Mesenchymal stem cell (in vitro differentiated cells and primary cell): ENCODE results near the gene ATP10A.

Source experiments
- DNase-seq: peaks from one replicate; pipeline ENCODE4 v3.0.0-alpha.2; 2013
- H2AFZ ChIP-seq: one replicate; pipeline ENCODE4 v1.6.1; 2013; ENCODE audit warnings: low read depth, mild to moderate bottlenecking, control low read depth, inconsistent platforms, low read length, moderate library complexity
- H2AK5ac ChIP-seq: 2 replicates; pipeline ENCODE4 v1.6.1; 2013; ENCODE audit warnings: low read length, moderate library complexity, mild to moderate bottlenecking, inconsistent platforms; ENCODE audit not compliant: severe bottlenecking
- H2BK120ac ChIP-seq: one replicate; pipeline ENCODE4 v1.6.1; 2013; ENCODE audit warnings: low read depth, mild to moderate bottlenecking, inconsistent platforms, low read length, moderate library complexity
- H2BK12ac ChIP-seq, 2 experiments: one replicate each; pipeline ENCODE4 v1.6.1; 2013; ENCODE audit warnings: inconsistent platforms in 2 of 2, low read length in 2 of 2, mild to moderate bottlenecking in 2 of 2, moderate library complexity in 2 of 2, control low read depth in 1 of 2
- H2BK15ac ChIP-seq: one replicate; pipeline ENCODE4 v1.6.1; 2013; ENCODE audit warnings: mild to moderate bottlenecking, low read depth, inconsistent platforms; ENCODE audit not compliant: poor library complexity, severe bottlenecking
- H2BK5ac ChIP-seq: 2 replicates; pipeline ENCODE4 v1.6.1; 2013; ENCODE audit warnings: low read depth, mild to moderate bottlenecking, low read length, control low read depth, inconsistent platforms; ENCODE audit not compliant: poor library complexity, severe bottlenecking
- H3K14ac ChIP-seq, 2 experiments: one replicate each; pipeline ENCODE4 v1.6.1; 2013; ENCODE audit warnings: inconsistent platforms in 2 of 2, low read length in 2 of 2, control low read depth in 1 of 2, mild to moderate bottlenecking in 1 of 2, moderate library complexity in 1 of 2
- H3K18ac ChIP-seq, 2 experiments: one replicate each; pipeline ENCODE4 v1.6.1; 2013; ENCODE audit warnings: inconsistent platforms in 2 of 2, low read length in 2 of 2, control low read depth in 1 of 2, low read depth in 1 of 2, mild to moderate bottlenecking in 1 of 2
- H3K23ac ChIP-seq, 2 experiments: one replicate each; pipeline ENCODE4 v1.6.1; 2013; ENCODE audit warnings: inconsistent platforms in 2 of 2, low read length in 2 of 2, mild to moderate bottlenecking in 2 of 2, moderate library complexity in 2 of 2, control low read depth in 1 of 2
- H3K27ac ChIP-seq: 2 replicates; pipeline ENCODE4 v1.5.1; 2013; ENCODE audit warnings: mild to moderate bottlenecking, moderate library complexity, low read length, control low read depth, inconsistent platforms; ENCODE audit not compliant: poor library complexity, severe bottlenecking
- H3K27me3 ChIP-seq, 2 experiments: 2 replicates each; pipeline versions ENCODE4 v1.6.1 to v1.7.0; 2013; ENCODE audit warnings: low read length in 2 of 2, mild to moderate bottlenecking in 2 of 2, moderate library complexity in 2 of 2, control low read depth in 1 of 2, inconsistent platforms in 1 of 2; ENCODE audit not compliant: control insufficient read depth in 1 of 2, insufficient read depth in 1 of 2
- H3K36me3 ChIP-seq, 2 experiments: 2 replicates each; pipeline versions ENCODE4 v1.6.1 to v1.7.0; 2013; ENCODE audit warnings: low read length in 2 of 2, control low read depth in 1 of 2, inconsistent platforms in 1 of 2, low read depth in 1 of 2, mild to moderate bottlenecking in 1 of 2; ENCODE audit not compliant: insufficient read depth in 2 of 2, control insufficient read depth in 1 of 2
- H3K4ac ChIP-seq, 2 experiments: one replicate each; pipeline ENCODE4 v1.6.1; 2013; ENCODE audit warnings: inconsistent platforms in 2 of 2, low read length in 2 of 2, mild to moderate bottlenecking in 2 of 2, moderate library complexity in 2 of 2, control low read depth in 1 of 2, low read depth in 1 of 2
- H3K4me1 ChIP-seq: 2 replicates; pipeline ENCODE4 v1.6.1; 2013; ENCODE audit warnings: low read depth, low read length, control low read depth; ENCODE audit not compliant: control insufficient read depth, insufficient read depth
- H3K4me2 ChIP-seq: 2 replicates; pipeline ENCODE4 v1.6.1; 2013; ENCODE audit warnings: low read length, mild to moderate bottlenecking, inconsistent platforms; ENCODE audit not compliant: poor library complexity, severe bottlenecking
- H3K4me3 ChIP-seq, 2 experiments: 2 replicates each; pipeline versions ENCODE4 v1.5.1 to v1.7.0; 2013; ENCODE audit warnings: low read length in 2 of 2, mild to moderate bottlenecking in 2 of 2, control low read depth in 1 of 2, low read depth in 1 of 2; ENCODE audit not compliant: insufficient read depth in 1 of 2
- H3K79me1 ChIP-seq: replicated peaks from 2 replicates; pipeline ENCODE4 v1.6.1; 2013; ENCODE audit warnings: mild to moderate bottlenecking, control low read depth, low read length, inconsistent platforms; ENCODE audit not compliant: poor library complexity, severe bottlenecking
- H3K9ac ChIP-seq: 2 replicates; pipeline ENCODE4 v1.7.0; 2013; ENCODE audit warnings: mild to moderate bottlenecking, low read length, moderate library complexity
- H3K9me3 ChIP-seq: 2 replicates; pipeline ENCODE4 v1.7.0; 2013; ENCODE audit warnings: mild to moderate bottlenecking, low read length; ENCODE audit not compliant: control insufficient read depth
- H4K8ac ChIP-seq: one replicate; pipeline ENCODE4 v1.6.1; 2013; ENCODE audit warnings: inconsistent platforms, mild to moderate bottlenecking, low read length, moderate library complexity
- H4K91ac ChIP-seq: one replicate; pipeline ENCODE4 v1.6.1; 2013; ENCODE audit warnings: mild to moderate bottlenecking, low read length, inconsistent platforms
- WGBS: methylation state at CpG from one replicate; pipeline ENCODE4 v1.1.7; 2013; ENCODE audit warnings: mixed read lengths; 5-methylcytosine and 5-hydroxymethylcytosine counted together

Gene ATP10A

DNA sequence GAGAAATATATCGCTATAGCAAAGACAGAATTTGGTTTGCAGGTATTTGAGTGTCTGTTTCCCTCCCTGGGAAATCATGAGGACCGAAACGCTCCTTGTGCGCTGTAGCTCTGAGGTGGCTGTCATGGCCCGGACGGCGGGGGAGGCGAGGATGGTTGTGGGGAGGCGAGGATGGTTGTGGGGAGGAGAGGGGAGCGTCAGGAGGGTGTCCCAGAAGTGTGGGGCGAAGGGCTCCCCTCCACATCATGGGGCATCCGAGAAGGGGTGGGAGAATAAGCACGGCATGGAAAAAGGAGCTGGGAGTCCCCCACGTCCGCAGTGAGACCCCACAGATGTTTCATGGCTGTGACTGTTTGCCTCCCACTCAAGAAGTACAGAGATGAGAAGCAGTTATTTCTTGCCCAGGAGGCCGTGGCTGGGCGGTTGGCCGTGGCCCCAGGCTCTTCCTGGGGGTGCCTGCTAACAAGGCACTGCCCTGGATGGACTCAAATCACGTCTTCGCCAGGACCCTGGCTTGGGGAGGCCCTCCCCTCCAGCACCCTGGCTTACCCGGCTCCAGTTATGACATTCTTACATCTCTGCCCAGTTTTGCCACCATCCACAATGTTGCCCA, 947 bp upstream of the ATP10A start:
- H3K9me3 ChIP-seq: no peaks in the 10 kb centered on the region
- H3K36me3 ChIP-seq: peaks cover 0 to 4% of the 10 kb centered on the region in 2 experiments
- no peak overlapping the region for H3K4ac ChIP-seq
- H3K9ac ChIP-seq: peak overlapping the region; percentile 67
- no peak overlapping the region for H2BK120ac ChIP-seq
- no peak overlapping the region for H2BK15ac ChIP-seq
- no peak overlapping the region for H2BK5ac ChIP-seq
- WGBS: 69% methylated on average over 17 of the region's 21 CpGs
- H2AK5ac ChIP-seq: peak overlapping the region; percentile 14
- peaks cover 8% of the 10 kb centered on the region for H3K79me1 ChIP-seq
- H2BK12ac ChIP-seq: no peak overlapping the region
- H3K4me3 ChIP-seq: peak overlapping the region in 1 of 2 experiments; percentile 76
- H3K14ac ChIP-seq: no peak overlapping the region
- H3K18ac ChIP-seq: no peak overlapping the region
- H2AFZ ChIP-seq: no peak overlapping the region
- peak overlapping the region; percentile 92 for H3K4me2 ChIP-seq
- H3K4me1 ChIP-seq: peaks cover 36% of the 10 kb centered on the region
- H4K8ac ChIP-seq: no peak overlapping the region
- peaks cover 0 to 11% of the 10 kb centered on the region in 2 experiments for H3K27me3 ChIP-seq
- no peak overlapping the region for H3K27ac ChIP-seq
- no peak overlapping the region for H4K91ac ChIP-seq
- no peak overlapping the region for H3K23ac ChIP-seq
- no peak for DNase-seq

- H3K9me3 ChIP-seq: no peaks in the 10 kb centered on the region
- H3K27me3 ChIP-seq: peaks cover 0 to 11% of the 10 kb centered on the region in 2 experiments
- no peak overlapping the region for H3K4ac ChIP-seq
- H3K36me3 ChIP-seq: peaks cover 0 to 7% of the 10 kb centered on the region in 2 experiments
- no peak overlapping the region for H2BK12ac ChIP-seq
- no peak overlapping the region for H2AFZ ChIP-seq
- peaks cover 15% of the 10 kb centered on the region for H3K79me1 ChIP-seq
- DNase-seq: no peak
- H2BK15ac ChIP-seq: no peak overlapping the region
- H4K91ac ChIP-seq: no peak overlapping the region
- no peak overlapping the region for H3K23ac ChIP-seq
- WGBS: 3% methylated on average over 57 of the region's 69 CpGs
- no peak overlapping the region for H3K27ac ChIP-seq
- H4K8ac ChIP-seq: no peak overlapping the region
- no peak overlapping the region for H2BK5ac ChIP-seq
- peak overlapping the region; percentile 76 to 80 for H3K4me3 ChIP-seq
- H3K4me2 ChIP-seq: peak overlapping the region; percentile 92
- H3K9ac ChIP-seq: peak overlapping the region; percentile 57
- H2AK5ac ChIP-seq: no peak overlapping the region
- peaks cover 39% of the 10 kb centered on the region for H3K4me1 ChIP-seq
- no peak overlapping the region for H3K14ac ChIP-seq
- no peak overlapping the region for H3K18ac ChIP-seq
- no peak overlapping the region for H2BK120ac ChIP-seq
Observed at GRCh38 chr15:25862472-25863110, 536 bp downstream of the ATP10A start.

DNA sequence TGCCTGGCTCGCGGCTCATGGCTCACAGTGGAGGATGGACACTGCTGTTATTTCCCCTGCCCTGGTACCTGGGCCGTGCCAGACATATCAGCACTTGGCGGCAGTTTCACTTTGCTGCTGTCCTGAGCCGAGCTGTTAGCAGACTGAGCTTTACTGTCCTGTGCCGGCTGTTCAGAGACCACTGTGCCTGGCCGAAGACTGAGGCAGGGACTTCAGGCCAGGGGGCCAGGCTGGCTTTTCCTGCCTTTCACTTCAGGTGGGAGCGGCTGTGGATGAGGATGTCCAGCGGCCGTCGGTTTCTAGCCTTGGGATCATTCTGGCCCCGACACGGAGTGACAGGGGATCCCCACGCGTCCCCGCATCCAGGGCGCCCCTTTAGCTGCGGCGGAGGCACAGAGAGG, 1.1 kb downstream of the ATP10A start:
- Histone ChIP-seq H4K8ac (no peak overlapping the region), H2BK15ac (no peak overlapping the region), H2BK12ac (no peak overlapping the region), H3K27me3 (peaks cover 0 to 11% of the 10 kb centered on the region in 2 experiments), H3K36me3 (peaks cover 0 to 9% of the 10 kb centered on the region in 2 experiments), H3K18ac (no peak overlapping the region), H3K4me1 (peaks cover 39% of the 10 kb centered on the region), H3K9me3 (no peaks in the 10 kb centered on the region), H3K4me3 (peak overlapping the region; percentile 76 to 80), H2AFZ (no peak overlapping the region), H3K79me1 (peaks cover 15% of the 10 kb centered on the region), H4K91ac (no peak overlapping the region), H2BK120ac (no peak overlapping the region), H3K4ac (no peak overlapping the region), H3K23ac (no peak overlapping the region), H3K27ac (peak overlapping the region; percentile 5), H3K14ac (no peak overlapping the region), H3K4me2 (peak overlapping the region; percentile 92), H2BK5ac (no peak overlapping the region), H3K9ac (peak overlapping the region; percentile 57), H2AK5ac (no peak overlapping the region)
- no peak for DNase-seq
- 47% methylated on average over 13 of the region's 19 CpGs for WGBS
